Heart right ventricle (tissue), 16 donors: ENCODE measurements around the gene SIVA1. TPM values are rescaled to one million over a fixed set of nuclear protein-coding genes. Genes with fewer than 3 reads are reported as not detected.

ENCODE experiments used
- ATAC-seq, 8 donors: fragments of 200-7000 bp; cut with Tn5 transposase; one replicate each; pipeline ENCODE4 v1.9.1; 2020; ENCODE audit warnings: mild to moderate bottlenecking in 8 of 8, moderate library complexity in 8 of 8, moderate number of reproducible peaks in 1 of 8
- DNase-seq, 2 donors: peaks; one replicate each; pipeline ENCODE4 v3.0.0-alpha.2; 2020
- H3K27ac ChIP-seq, 10 donors: fragments of 200-600 bp; sonication (generic) in 2 of 10; one replicate each; pipeline versions ENCODE4 v1.5.0 to v1.8.0; 2020 to 2022; ENCODE audit warnings: mild to moderate bottlenecking in 3 of 10
- H3K27me3 ChIP-seq, 7 donors: fragments of 200-600 bp; one replicate each; pipeline ENCODE4 v1.8.0; 2021 to 2022; ENCODE audit warnings: mild to moderate bottlenecking in 2 of 7
- H3K36me3 ChIP-seq, 9 donors: fragments of 200-600 bp; sonication (generic) in 1 of 9; one replicate each; pipeline versions ENCODE4 v1.5.0 to v1.8.0; 2020 to 2022; ENCODE audit warnings: mild to moderate bottlenecking in 2 of 9
- H3K4me1 ChIP-seq, 9 donors: fragments of 200-600 bp; sonication (generic) in 1 of 9; one replicate each; pipeline versions ENCODE4 v1.5.0 to v1.8.0; 2020 to 2022; ENCODE audit warnings: mild to moderate bottlenecking in 4 of 9
- H3K4me3 ChIP-seq, 10 donors: fragments of 200-600 bp; sonication (generic) in 2 of 10; one replicate each; pipeline versions ENCODE4 v1.5.0 to v1.8.0; 2020 to 2022; ENCODE audit warnings: mild to moderate bottlenecking in 7 of 10, moderate library complexity in 2 of 10
- H3K9me3 ChIP-seq, 11 donors: fragments of 200-600 bp in 10 of 11; sonication (generic) in 2 of 11; one replicate each; pipeline versions ENCODE4 v1.5.0 to v1.8.0; 2013 to 2022; ENCODE audit warnings: mild to moderate bottlenecking in 2 of 11, control low read depth in 1 of 11, moderate library complexity in 1 of 11
- WGBS, 2 donors: extraction: QIAGEN DNeasy Blood & Tissue Kit; methylation state at CpG; one replicate each; pipeline ENCODE4 v1.1.7; 2013; ENCODE audit warnings: inconsistent platforms in 1 of 2; 5-methylcytosine and 5-hydroxymethylcytosine counted together
- intact Hi-C, 10 donors: fragments of 100-400 bp; cut with DNase I; formaldehyde crosslinking; loops; one replicate each; pipeline versions ENCODE4 v1.11.1 to v1.14.2; 2022
- polyA plus RNA-seq, 2 donors: library from polyadenylated mRNA; stranded (reverse); fragments of 200-250 nt; gene quantifications; one replicate each; pipeline ENCODE4 v1.2.3, GENCODE V29; 2013
- total RNA-seq, 10 donors: library from RNA; stranded (reverse); fragmentation: NEBNext Ultra II Directional in 3 of 10; extraction: Animal tissue kit (Norgen Biotek cat#: 25700) in 3 of 10; gene quantifications; one replicate each; pipeline versions ENCODE4 v1.2.1 to v1.2.4, GENCODE V29; 2021 to 2023
- TF ChIP-seq, protein P1 (sequence below), 9 donors: fragments of 200-600 bp; sonication (generic) in 2 of 9; IDR thresholded peaks; one replicate each; pipeline versions ENCODE4 v1.5.0 to v1.8.0; 2021 to 2022; ENCODE audit warnings: antibody characterized with exemption in 9 of 9, mild to moderate bottlenecking in 5 of 9, moderate library complexity in 1 of 9
- donor health status: Arrhythmogenic right ventricular cardiomyopathy.
- donor health status: ischemic (EF 13 %, LVEDD 7.1; RV severe dilation, severe dysfunction).
- donor health status: healthy with polysubstance abuse.
- donor health status: DM: no; HTN: yes; CAD: no.
- donor health status: DM: no; HTN: no; CAD: no.
- donor health status: ischemic (EF 25% LVEDD 6.9; RV normal size, moderate dysfunction).
- donor health status: ischemic (EF 25% LVEDD 5.7; RV mildly dilated, moderate dysfunction).
- donor health status: healthy.
- donor health status: DM: yes; HTN: yes; CAD: no.
- donor health status: Ischemic cardiomyopathy.
- donor health status: ischemic (EF 35%, LVEDD 5.7; RV mildly dilated, moderate dysfunction).
- donor health status: nonischemic (EF 11% LVEDD 7.7; RV severe dilation, severe dysfunction).
- donor health status: DM: yes; HTN: yes; CAD: no.
- donor health status: PGD.
- donor health status: ischemic (EF 29% LVEDD 5.4; RV normal size, mild dysfunction).
- donor health status: nonischemic (EF 23%, LVEDD 6.1; RV moderate dilation, normal function).

SIVA1 gene
- total and polyA plus RNA-seq, 12 donors, result 43.3 to 203 (median 53.0) TPM

GRCh38 chr14:104800015-104800770, 47.2 kb downstream of the SIVA1 start:
- DNase-seq (peak; percentile 90), ATAC-seq (peak; percentile 72 to 91 (median 84))
- Histone ChIP-seq H3K4me3 (peak overlapping the region in 9 of 10 donors; percentile 61 to 99 (median 76)), H3K27ac (peak overlapping the region; percentile 84 to 99 (median 96)), H3K36me3 (no peaks in the 10 kb centered on the region), H3K9me3 (no peaks in the 10 kb centered on the region), H3K27me3 (no peaks in the 10 kb centered on the region), H3K4me1 (peaks cover 17 to 71% (median 52%) of the 10 kb centered on the region in 9 donors)
- TF ChIP-seq, protein P1, sequence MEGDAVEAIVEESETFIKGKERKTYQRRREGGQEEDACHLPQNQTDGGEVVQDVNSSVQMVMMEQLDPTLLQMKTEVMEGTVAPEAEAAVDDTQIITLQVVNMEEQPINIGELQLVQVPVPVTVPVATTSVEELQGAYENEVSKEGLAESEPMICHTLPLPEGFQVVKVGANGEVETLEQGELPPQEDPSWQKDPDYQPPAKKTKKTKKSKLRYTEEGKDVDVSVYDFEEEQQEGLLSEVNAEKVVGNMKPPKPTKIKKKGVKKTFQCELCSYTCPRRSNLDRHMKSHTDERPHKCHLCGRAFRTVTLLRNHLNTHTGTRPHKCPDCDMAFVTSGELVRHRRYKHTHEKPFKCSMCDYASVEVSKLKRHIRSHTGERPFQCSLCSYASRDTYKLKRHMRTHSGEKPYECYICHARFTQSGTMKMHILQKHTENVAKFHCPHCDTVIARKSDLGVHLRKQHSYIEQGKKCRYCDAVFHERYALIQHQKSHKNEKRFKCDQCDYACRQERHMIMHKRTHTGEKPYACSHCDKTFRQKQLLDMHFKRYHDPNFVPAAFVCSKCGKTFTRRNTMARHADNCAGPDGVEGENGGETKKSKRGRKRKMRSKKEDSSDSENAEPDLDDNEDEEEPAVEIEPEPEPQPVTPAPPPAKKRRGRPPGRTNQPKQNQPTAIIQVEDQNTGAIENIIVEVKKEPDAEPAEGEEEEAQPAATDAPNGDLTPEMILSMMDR (IDR thresholded peaks at IDR 0.05), result peak; percentile 12 to 72 (median 54)
- WGBS, 2 donors, result 3 to 5% methylated on average over 34 to 83 of the region's 83 CpGs
- intact Hi-C loops, result no loop called here

DNA sequence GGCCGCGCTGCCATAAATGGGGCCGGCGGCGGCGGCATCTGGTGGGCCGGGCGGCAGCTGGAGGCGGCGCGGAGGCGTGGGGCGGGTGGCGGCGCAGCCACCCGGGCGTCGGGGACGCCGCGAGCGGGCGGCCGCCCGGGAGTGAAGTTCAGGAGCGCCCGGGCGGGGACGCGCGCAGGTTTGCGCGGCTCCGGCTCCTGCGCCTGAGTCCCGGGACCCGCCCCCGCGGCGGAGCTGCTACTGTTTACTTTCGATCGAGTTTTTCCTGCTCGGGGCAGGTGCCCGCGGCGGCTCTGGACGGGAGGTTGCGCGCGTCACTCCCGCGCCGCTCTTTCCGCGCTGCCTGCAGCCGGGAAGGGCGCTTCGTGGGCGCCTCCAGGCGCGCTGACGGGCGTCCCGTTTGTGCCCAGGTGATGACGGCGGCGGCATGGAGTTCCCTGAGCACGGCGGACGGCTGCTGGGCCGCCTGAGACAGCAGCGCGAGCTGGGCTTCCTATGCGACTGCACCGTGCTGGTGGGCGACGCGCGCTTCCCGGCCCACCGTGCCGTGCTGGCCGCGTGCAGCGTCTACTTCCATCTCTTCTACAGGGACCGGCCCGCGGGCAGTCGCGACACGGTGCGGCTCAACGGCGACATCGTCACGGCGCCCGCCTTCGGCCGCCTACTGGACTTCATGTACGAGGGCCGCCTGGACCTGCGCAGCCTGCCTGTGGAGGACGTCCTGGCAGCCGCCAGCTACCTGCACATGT, 48.0 kb downstream of the SIVA1 start, which contains the start of gene ZBTB42:
Gene ZBTB42 (plus strand): TSS at position 331 of the 749 bp plus-strand sequence. CDS start 97 bp downstream, at position 428.
- DNase-seq (peak in 1 of 2 donors; percentile 54), ATAC-seq (peak in 5 of 8 donors; percentile 0 to 23 (median 4))
- H3K9me3 ChIP-seq, result no peaks in the 10 kb centered on the region
- peak within 1 kb of the TSS; percentile 58 to 99 (median 78) for H3K4me3 ChIP-seq
- WGBS, 2 donors, result 1 to 2% methylated on average over 85 to 105 of the region's 105 CpGs
- TF ChIP-seq, protein P1 (IDR thresholded peaks at IDR 0.05), result no peak
- intact Hi-C loops, result no loop called here
- peaks cover 16 to 76% (median 58%) of the 10 kb centered on the region in 9 donors for H3K4me1 ChIP-seq
- peak within 1 kb of the TSS; percentile 84 to 99 (median 96) for H3K27ac ChIP-seq
- H3K27me3 ChIP-seq, result no peaks in the 10 kb centered on the region
- no peaks in the 10 kb centered on the region for H3K36me3 ChIP-seq

- Histone ChIP-seq H3K36me3 (no peaks in the 10 kb centered on the region), H3K4me1 (peaks cover 14 to 70% (median 51%) of the 10 kb centered on the region in 9 donors), H3K9me3 (no peaks in the 10 kb centered on the region), H3K4me3 (peak overlapping the region; percentile 58 to 99 (median 78)), H3K27me3 (no peaks in the 10 kb centered on the region), H3K27ac (peak overlapping the region in 8 of 10 donors; percentile 69 to 99 (median 90))
- intact Hi-C loops, result no loop called here
- no peak for DNase-seq
- TF ChIP-seq, protein P1 (IDR thresholded peaks at IDR 0.05), result no peak
- no peak for ATAC-seq
- 78 to 81% methylated on average over 43 to 45 of the region's 45 CpGs for WGBS, 2 donors
Measured at GRCh38 chr14:104801520-104802393, 48.8 kb downstream of the SIVA1 start.
